ENCODE data around the gene OR5F1.

The OR5F1 gene

DNA sequence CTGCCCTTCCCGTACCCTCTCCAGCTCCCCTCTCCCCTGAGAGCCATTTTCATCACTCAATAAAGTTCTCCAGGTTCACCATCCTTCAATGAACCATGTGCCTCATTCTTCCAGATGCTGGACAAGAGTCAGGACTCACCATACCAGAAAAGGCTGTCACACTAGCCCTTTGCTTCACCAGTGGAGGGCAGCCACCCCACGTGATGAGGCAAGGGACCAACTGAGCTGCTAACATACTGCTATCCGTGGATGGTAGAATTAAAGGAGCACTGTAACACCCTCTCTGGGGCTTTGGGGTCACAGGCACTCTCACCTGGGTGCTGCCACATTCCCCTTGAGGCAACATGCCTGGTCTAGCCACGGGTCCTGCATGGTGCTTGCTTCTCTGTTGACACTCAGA lies 45.1 kb downstream of the OR5F1 start:
- Histone ChIP-seq H3K36me3 (replicated peaks; ENCODE audit: insufficient read depth, low read length) (no peaks in the 10 kb centered on the region), H2AFZ (ENCODE audit: low read length) (no peak overlapping the region), H3K9me2 (replicated peaks; ENCODE audit: insufficient read depth, low read length) (no peaks in the 10 kb centered on the region), H3K27ac (ENCODE audit: low read length) (no peak overlapping the region), H4K20me1 (ENCODE audit: insufficient read depth, low read length) (no peaks in the 10 kb centered on the region), H3K4me2 (ENCODE audit: low read depth, low read length) (no peak overlapping the region), H3K9ac (ENCODE audit: low read length) (no peak overlapping the region), H3K27me3 (replicated peaks; ENCODE audit: insufficient read depth, low read length) (no peaks in the 10 kb centered on the region), H3K9me3 (replicated peaks; ENCODE audit: insufficient read depth, low read length) (no peaks in the 10 kb centered on the region), H3F3A (ENCODE audit: insufficient read depth, low read length) (no peaks in the 10 kb centered on the region), H3K4me3 (ENCODE audit: low read length) (no peak overlapping the region), H3K4me1 (ENCODE audit: low read length) (no peaks in the 10 kb centered on the region), H3K79me2 (ENCODE audit: low read length) (no peaks in the 10 kb centered on the region)
- DNase-seq = no peak
- TF ChIP-seq EZH2 (optimal IDR thresholded peaks at IDR 0.05; ENCODE audit: low read depth, low read length) (no peak), EZH2phosphoT487 (IDR thresholded peaks at IDR 0.05; ENCODE audit: low read length) (no peak)
- TF ChIP-seq, protein P1, sequence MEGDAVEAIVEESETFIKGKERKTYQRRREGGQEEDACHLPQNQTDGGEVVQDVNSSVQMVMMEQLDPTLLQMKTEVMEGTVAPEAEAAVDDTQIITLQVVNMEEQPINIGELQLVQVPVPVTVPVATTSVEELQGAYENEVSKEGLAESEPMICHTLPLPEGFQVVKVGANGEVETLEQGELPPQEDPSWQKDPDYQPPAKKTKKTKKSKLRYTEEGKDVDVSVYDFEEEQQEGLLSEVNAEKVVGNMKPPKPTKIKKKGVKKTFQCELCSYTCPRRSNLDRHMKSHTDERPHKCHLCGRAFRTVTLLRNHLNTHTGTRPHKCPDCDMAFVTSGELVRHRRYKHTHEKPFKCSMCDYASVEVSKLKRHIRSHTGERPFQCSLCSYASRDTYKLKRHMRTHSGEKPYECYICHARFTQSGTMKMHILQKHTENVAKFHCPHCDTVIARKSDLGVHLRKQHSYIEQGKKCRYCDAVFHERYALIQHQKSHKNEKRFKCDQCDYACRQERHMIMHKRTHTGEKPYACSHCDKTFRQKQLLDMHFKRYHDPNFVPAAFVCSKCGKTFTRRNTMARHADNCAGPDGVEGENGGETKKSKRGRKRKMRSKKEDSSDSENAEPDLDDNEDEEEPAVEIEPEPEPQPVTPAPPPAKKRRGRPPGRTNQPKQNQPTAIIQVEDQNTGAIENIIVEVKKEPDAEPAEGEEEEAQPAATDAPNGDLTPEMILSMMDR (IDR thresholded peaks at IDR 0.05; ENCODE audit: low read length) = no peak

Measured in MM.1S (cell line).